HepG2 (cell line): Measurements from ENCODE around the gene CBX2. TPM values are rescaled to one million over a fixed set of nuclear protein-coding genes. Genes with fewer than 3 reads are reported as not detected.

Source experiments
- AKAP8 ChIP-seq: sonication (generic); formaldehyde crosslinking; IDR thresholded peaks from 2 replicates; pipeline ENCODE4 v1.5.1; 2020; ENCODE audit warnings: mild to moderate bottlenecking, missing genetic modification reagents
- ARID2 ChIP-seq: sonication (generic); formaldehyde crosslinking; IDR thresholded peaks from 2 replicates; pipeline ENCODE4 v1.8.1; 2022; ENCODE audit warnings: mild to moderate bottlenecking, missing genetic modification reagents, borderline replicate concordance
- HNF4G ChIP-seq, 2 experiments: sonication (generic) in 1 of 2; formaldehyde crosslinking in 1 of 2; IDR thresholded peaks; 2 replicates each; pipeline versions ENCODE4 v1.4.0 to v1.6.1; 2011 to 2020; ENCODE audit warnings: borderline replicate concordance in 2 of 2, low read depth in 2 of 2, mild to moderate bottlenecking in 2 of 2, low read length in 1 of 2, missing genetic modification reagents in 1 of 2, moderate library complexity in 1 of 2
- KLF6 ChIP-seq: IDR thresholded peaks from 2 replicates; pipeline ENCODE4 v1.8.0; 2016; ENCODE audit warnings: missing biosample characterization, missing genetic modification reagents
- LCORL ChIP-seq, 2 experiments: fragments of 450-650 bp in 1 of 2; sonication (generic) in 1 of 2; formaldehyde crosslinking in 1 of 2; IDR thresholded peaks; 2 replicates each; pipeline versions ENCODE4 v1.5.0 to v1.6.1; 2017 to 2020; ENCODE audit warnings: antibody characterized with exemption in 1 of 2, missing genetic modification reagents in 1 of 2
- NFE2L2 ChIP-seq: fragments of 150-350 bp; IDR thresholded peaks from 2 replicates; pipeline ENCODE4 v1.6.1; 2014; ENCODE audit warnings: low read length
- POLR2A ChIP-seq, 2 experiments: IDR thresholded peaks; 2 replicates each; pipeline ENCODE4 v1.6.1; 2011; ENCODE audit warnings: low read depth in 2 of 2, low read length in 2 of 2, mild to moderate bottlenecking in 1 of 2, moderate library complexity in 1 of 2; ENCODE audit not compliant: insufficient read depth in 1 of 2
- POLR2G ChIP-seq: fragments of 200-400 bp; formaldehyde crosslinking; IDR thresholded peaks from 2 replicates; pipeline ENCODE4 v1.6.1; 2018; ENCODE audit warnings: mild to moderate bottlenecking, low read depth, low read length, moderate library complexity
- RFX1 ChIP-seq: fragments of 450-650 bp; IDR thresholded peaks from 2 replicates; pipeline ENCODE4 v1.6.1; 2017
- SOX5 ChIP-seq: IDR thresholded peaks from 2 replicates; pipeline ENCODE4 v1.6.1; 2016; ENCODE audit warnings: borderline replicate concordance
- SP5 ChIP-seq: IDR thresholded peaks from 2 replicates; pipeline ENCODE4 v1.6.1; 2016; ENCODE audit warnings: low read depth, borderline replicate concordance
- SRSF9 ChIP-seq: fragments of 200-400 bp; formaldehyde crosslinking; IDR thresholded peaks from 2 replicates; pipeline ENCODE4 v1.6.1; 2018; ENCODE audit warnings: borderline replicate concordance, mild to moderate bottlenecking, low read depth, low read length; ENCODE audit not compliant: insufficient read depth, poor library complexity, severe bottlenecking
- ZNF24 ChIP-seq: fragments of 450-650 bp; IDR thresholded peaks from 2 replicates; pipeline ENCODE4 v1.6.1; 2017; ENCODE audit warnings: antibody characterized with exemption, mild to moderate bottlenecking
- ZNF543 ChIP-seq: sonication (generic); formaldehyde crosslinking; IDR thresholded peaks from 2 replicates; pipeline ENCODE4 v1.4.0; 2020; ENCODE audit warnings: mild to moderate bottlenecking, missing genetic modification reagents
- ZNF589 ChIP-seq: sonication (generic); formaldehyde crosslinking; conservative IDR thresholded peaks from 2 replicates; pipeline ENCODE4 v1.8.0; 2022; ENCODE audit warnings: mild to moderate bottlenecking, moderate library complexity, missing genetic modification reagents
- ZNF644 ChIP-seq: IDR thresholded peaks from 2 replicates; pipeline ENCODE4 v1.6.1; 2016; ENCODE audit warnings: low read depth
- ZNF761 ChIP-seq: sonication (generic); formaldehyde crosslinking; conservative IDR thresholded peaks from 2 replicates; pipeline ENCODE4 v1.4.0; 2020; ENCODE audit warnings: mild to moderate bottlenecking, missing genetic modification reagents
- polyA plus RNA-seq, 8 experiments: library from polyadenylated mRNA; depleted of rRNA in 3 of 8; stranded (reverse) in 7 of 8; unstranded in 1 of 8; fragments of >200 nt; fragmentation: Illumina TruSeq in 4 of 8; extraction: Trizol in 4 of 8; gene quantifications; 2 replicates each; pipeline versions ENCODE4 v1.2.1 to v1.2.3, GENCODE V29; 2011 to 2016; ENCODE audit warnings: low read depth in 4 of 8, missing spikeins in 1 of 8, mixed read lengths in 1 of 8; ENCODE audit not compliant: insufficient read depth in 1 of 8
- total RNA-seq, 5 experiments: library from RNA; depleted of rRNA; stranded (reverse); fragments of >200 nt; fragmentation: Illumina TruSeq; extraction: Trizol; gene quantifications; 2 replicates each; pipeline ENCODE4 v1.2.3, GENCODE V29; 2016; ENCODE audit warnings: low read depth in 1 of 5
- TF ChIP-seq, protein P1 (sequence below): sonication (generic); formaldehyde crosslinking; IDR thresholded peaks from 2 replicates; pipeline ENCODE4 v1.4.0; 2020; ENCODE audit warnings: mild to moderate bottlenecking, low read depth, missing genetic modification reagents
- TF ChIP-seq, protein P2 (sequence below): sonication (generic); formaldehyde crosslinking; IDR thresholded peaks from 2 replicates; pipeline ENCODE4 v1.5.1; 2020; ENCODE audit warnings: missing genetic modification reagents, mild to moderate bottlenecking, borderline replicate concordance
- TF ChIP-seq, protein P3 (sequence below): sonication (generic); formaldehyde crosslinking; IDR thresholded peaks from 2 replicates; pipeline ENCODE4 v1.5.1; 2020; ENCODE audit warnings: mild to moderate bottlenecking, missing genetic modification reagents, moderate library complexity
- TF ChIP-seq, protein P4 (sequence below): sonication (generic); formaldehyde crosslinking; IDR thresholded peaks from 2 replicates; pipeline ENCODE4 v1.5.0; 2020; ENCODE audit warnings: mild to moderate bottlenecking, missing genetic modification reagents

CBX2 gene
- total and polyA plus RNA-seq, 2 of the 13 experiments (the other 11 are each of a cell fraction or from before 2014, with no cell fraction given): 14.5 to 31.1 TPM

DNA sequence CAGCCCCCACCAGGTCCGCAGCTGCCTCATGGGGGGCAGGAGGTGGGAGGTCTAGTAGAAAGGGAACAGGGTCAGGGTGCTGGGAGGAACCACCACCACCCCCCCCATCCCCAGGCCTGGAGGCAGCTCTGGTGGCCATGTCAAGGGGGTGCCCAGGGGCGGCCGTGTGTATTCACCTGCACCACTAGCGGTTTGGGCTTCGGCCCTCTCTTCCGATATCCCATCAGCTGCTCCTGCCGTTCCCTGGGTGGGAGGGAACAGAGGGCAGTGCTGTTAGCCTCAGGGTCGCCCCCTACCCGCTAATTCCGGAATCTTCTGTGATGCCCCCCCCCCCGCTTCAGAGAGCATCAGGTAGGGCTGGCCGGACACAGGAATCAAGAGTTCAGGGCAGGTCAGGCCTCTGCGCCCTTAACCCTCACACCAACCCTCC, 57.5 kb downstream of the CBX2 start (continued):
- TF ChIP-seq, protein P1, sequence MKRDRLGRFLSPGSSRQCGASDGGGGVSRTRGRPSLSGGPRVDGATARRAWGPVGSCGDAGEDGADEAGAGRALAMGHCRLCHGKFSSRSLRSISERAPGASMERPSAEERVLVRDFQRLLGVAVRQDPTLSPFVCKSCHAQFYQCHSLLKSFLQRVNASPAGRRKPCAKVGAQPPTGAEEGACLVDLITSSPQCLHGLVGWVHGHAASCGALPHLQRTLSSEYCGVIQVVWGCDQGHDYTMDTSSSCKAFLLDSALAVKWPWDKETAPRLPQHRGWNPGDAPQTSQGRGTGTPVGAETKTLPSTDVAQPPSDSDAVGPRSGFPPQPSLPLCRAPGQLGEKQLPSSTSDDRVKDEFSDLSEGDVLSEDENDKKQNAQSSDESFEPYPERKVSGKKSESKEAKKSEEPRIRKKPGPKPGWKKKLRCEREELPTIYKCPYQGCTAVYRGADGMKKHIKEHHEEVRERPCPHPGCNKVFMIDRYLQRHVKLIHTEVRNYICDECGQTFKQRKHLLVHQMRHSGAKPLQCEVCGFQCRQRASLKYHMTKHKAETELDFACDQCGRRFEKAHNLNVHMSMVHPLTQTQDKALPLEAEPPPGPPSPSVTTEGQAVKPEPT (CRISPR knock-in tag): no peak
- TF ChIP-seq HNF4G (IDR thresholded peaks at IDR 0.05; ENCODE audit: borderline replicate concordance, low read depth, low read length) (no peak), HNF4G (CRISPR knock-in tag; IDR thresholded peaks at IDR 0.05; ENCODE audit: borderline replicate concordance, low read depth) (no peak), RFX1 (no peak), ZNF761 (CRISPR knock-in tag) (no peak), ZNF24 (no peak), SRSF9 (no peak), ARID2 (no peak), SOX5 (CRISPR knock-in tag) (no peak), POLR2A (IDR thresholded peaks at IDR 0.05; ENCODE audit: insufficient read depth in 1 of 2, low read depth in 2 of 2, low read length in 2 of 2) (peak in 1 of 2 experiments; percentile 17; a peak in 1 of 4 replicates), AKAP8 (CRISPR knock-in tag) (peak; percentile 80; the same call in 1 of the 2 replicates), POLR2G (peak; percentile 37; the same call in 1 of the 2 replicates), NFE2L2 (no peak), LCORL (IDR thresholded peaks at IDR 0.05) (no peak), LCORL (CRISPR knock-in tag; IDR thresholded peaks at IDR 0.05) (peak; percentile 30; the same call in 1 of the 2 replicates), ZNF644 (CRISPR knock-in tag) (no peak), SP5 (CRISPR knock-in tag) (no peak), ZNF543 (CRISPR knock-in tag) (no peak), KLF6 (CRISPR knock-in tag) (no peak), ZNF589 (CRISPR knock-in tag) (no peak)
- TF ChIP-seq, protein P2, sequence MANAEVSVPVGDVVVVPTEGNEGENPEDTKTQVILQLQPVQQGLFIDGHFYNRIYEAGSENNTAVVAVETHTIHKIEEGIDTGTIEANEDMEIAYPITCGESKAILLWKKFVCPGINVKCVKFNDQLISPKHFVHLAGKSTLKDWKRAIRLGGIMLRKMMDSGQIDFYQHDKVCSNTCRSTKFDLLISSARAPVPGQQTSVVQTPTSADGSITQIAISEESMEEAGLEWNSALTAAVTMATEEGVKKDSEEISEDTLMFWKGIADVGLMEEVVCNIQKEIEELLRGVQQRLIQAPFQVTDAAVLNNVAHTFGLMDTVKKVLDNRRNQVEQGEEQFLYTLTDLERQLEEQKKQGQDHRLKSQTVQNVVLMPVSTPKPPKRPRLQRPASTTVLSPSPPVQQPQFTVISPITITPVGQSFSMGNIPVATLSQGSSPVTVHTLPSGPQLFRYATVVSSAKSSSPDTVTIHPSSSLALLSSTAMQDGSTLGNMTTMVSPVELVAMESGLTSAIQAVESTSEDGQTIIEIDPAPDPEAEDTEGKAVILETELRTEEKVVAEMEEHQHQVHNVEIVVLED (CRISPR knock-in tag): no peak
- TF ChIP-seq, protein P3, sequence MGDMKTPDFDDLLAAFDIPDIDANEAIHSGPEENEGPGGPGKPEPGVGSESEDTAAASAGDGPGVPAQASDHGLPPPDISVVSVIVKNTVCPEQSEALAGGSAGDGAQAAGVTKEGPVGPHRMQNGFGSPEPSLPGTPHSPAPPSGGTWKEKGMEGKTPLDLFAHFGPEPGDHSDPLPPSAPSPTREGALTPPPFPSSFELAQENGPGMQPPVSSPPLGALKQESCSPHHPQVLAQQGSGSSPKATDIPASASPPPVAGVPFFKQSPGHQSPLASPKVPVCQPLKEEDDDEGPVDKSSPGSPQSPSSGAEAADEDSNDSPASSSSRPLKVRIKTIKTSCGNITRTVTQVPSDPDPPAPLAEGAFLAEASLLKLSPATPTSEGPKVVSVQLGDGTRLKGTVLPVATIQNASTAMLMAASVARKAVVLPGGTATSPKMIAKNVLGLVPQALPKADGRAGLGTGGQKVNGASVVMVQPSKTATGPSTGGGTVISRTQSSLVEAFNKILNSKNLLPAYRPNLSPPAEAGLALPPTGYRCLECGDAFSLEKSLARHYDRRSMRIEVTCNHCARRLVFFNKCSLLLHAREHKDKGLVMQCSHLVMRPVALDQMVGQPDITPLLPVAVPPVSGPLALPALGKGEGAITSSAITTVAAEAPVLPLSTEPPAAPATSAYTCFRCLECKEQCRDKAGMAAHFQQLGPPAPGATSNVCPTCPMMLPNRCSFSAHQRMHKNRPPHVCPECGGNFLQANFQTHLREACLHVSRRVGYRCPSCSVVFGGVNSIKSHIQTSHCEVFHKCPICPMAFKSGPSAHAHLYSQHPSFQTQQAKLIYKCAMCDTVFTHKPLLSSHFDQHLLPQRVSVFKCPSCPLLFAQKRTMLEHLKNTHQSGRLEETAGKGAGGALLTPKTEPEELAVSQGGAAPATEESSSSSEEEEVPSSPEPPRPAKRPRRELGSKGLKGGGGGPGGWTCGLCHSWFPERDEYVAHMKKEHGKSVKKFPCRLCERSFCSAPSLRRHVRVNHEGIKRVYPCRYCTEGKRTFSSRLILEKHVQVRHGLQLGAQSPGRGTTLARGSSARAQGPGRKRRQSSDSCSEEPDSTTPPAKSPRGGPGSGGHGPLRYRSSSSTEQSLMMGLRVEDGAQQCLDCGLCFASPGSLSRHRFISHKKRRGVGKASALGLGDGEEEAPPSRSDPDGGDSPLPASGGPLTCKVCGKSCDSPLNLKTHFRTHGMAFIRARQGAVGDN (CRISPR knock-in tag): peak; percentile 64; the same call in 1 of the 2 replicates
- TF ChIP-seq, protein P4, sequence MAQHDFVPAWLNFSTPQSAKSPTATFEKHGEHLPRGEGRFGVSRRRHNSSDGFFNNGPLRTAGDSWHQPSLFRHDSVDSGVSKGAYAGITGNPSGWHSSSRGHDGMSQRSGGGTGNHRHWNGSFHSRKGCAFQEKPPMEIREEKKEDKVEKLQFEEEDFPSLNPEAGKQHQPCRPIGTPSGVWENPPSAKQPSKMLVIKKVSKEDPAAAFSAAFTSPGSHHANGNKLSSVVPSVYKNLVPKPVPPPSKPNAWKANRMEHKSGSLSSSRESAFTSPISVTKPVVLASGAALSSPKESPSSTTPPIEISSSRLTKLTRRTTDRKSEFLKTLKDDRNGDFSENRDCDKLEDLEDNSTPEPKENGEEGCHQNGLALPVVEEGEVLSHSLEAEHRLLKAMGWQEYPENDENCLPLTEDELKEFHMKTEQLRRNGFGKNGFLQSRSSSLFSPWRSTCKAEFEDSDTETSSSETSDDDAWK (CRISPR knock-in tag): no peak
